A673 (cell line): ENCODE data around the gene CHID1. TPM values are rescaled to one million over a fixed set of nuclear protein-coding genes. Genes with fewer than 3 reads are reported as not detected.

Experiments
- BruUV-seq: library from RNA; stranded (reverse); fragments of 400-500 nt; replicated peaks from 2 replicates; lab custom pipeline; 2021; lab: Mats Ljungman, UMichigan
- CTCF ChIA-PET: fragments of 300-600 bp; sonication (Branson Sonifier 250); formaldehyde crosslinking; loops from one replicate; lab custom pipeline; 2022; ENCODE audit warnings: antibody characterized with exemption; lab: Charles Lee
- POLR2A ChIA-PET: fragments of 300-600 bp; sonication (Branson Sonifier 250); formaldehyde crosslinking; loops from one replicate; lab custom pipeline; 2022; ENCODE audit warnings: antibody characterized with exemption; ENCODE audit not compliant: low non-redundant PET; lab: Charles Lee
- DNase-seq: peaks from one replicate; pipeline ENCODE4 v3.0.0-alpha.2; 2015; ENCODE audit warnings: low spot score
- H3K27ac ChIP-seq: fragments of 200-600 bp; sonication (generic); 2 replicates; pipeline ENCODE4 v1.5.1; 2016; ENCODE audit warnings: mixed run types, low read depth, mild to moderate bottlenecking, mixed read lengths, antibody characterized with exemption, low read length; ENCODE audit not compliant: poor library complexity, severe bottlenecking
- H3K27me3 ChIP-seq: fragments of 200-600 bp; sonication (generic); replicated peaks from 2 replicates; pipeline ENCODE4 v1.6.1; 2017; ENCODE audit warnings: mixed run types, low read depth, mild to moderate bottlenecking, mixed read lengths, antibody characterized with exemption, low read length; ENCODE audit not compliant: insufficient read depth, poor library complexity
- H3K36me3 ChIP-seq: fragments of 200-600 bp; sonication (generic); 2 replicates; pipeline ENCODE4 v1.6.1; 2016; ENCODE audit warnings: mixed run types, mild to moderate bottlenecking, mixed read lengths, antibody characterized with exemption, low read length; ENCODE audit not compliant: insufficient read depth, poor library complexity, severe bottlenecking
- H3K4me1 ChIP-seq: fragments of 200-600 bp; sonication (generic); 2 replicates; pipeline ENCODE4 v1.6.1; 2017; ENCODE audit warnings: mixed run types, mild to moderate bottlenecking, mixed read lengths, antibody characterized with exemption, low read length; ENCODE audit not compliant: insufficient read depth, poor library complexity, severe bottlenecking
- H3K4me3 ChIP-seq: fragments of 200-600 bp; sonication (generic); 2 replicates; pipeline ENCODE4 v1.5.1; 2016; ENCODE audit warnings: low read depth, mixed run types, mild to moderate bottlenecking, mixed read lengths, low read length; ENCODE audit not compliant: poor library complexity, severe bottlenecking
- H3K9me3 ChIP-seq: fragments of 200-600 bp; sonication (generic); 2 replicates; pipeline ENCODE4 v1.6.1; 2016; ENCODE audit warnings: mixed run types, low read depth, mild to moderate bottlenecking, mixed read lengths, antibody characterized with exemption, low read length; ENCODE audit not compliant: poor library complexity, severe bottlenecking
- EZH2 ChIP-seq: fragments of 200-600 bp; sonication (generic); IDR thresholded peaks from 2 replicates; pipeline ENCODE4 v1.6.1; 2017; ENCODE audit warnings: borderline replicate concordance, low read depth, mild to moderate bottlenecking, mixed read lengths, antibody characterized with exemption, low read length; ENCODE audit not compliant: poor library complexity, severe bottlenecking
- intact Hi-C: fragments of 100-400 bp; cut with micrococcal nuclease; formaldehyde crosslinking; loops from one replicate; pipeline ENCODE4 v1.10.0; 2022; ENCODE audit not compliant: unreplicated experiment
- total RNA-seq: library from RNA; stranded (reverse); gene quantifications from 2 replicates; pipeline ENCODE4 v1.2.3, GENCODE V29; 2021
- TF ChIP-seq, protein P1 (sequence below): fragments of 300-800, 200-600 bp; sonication (generic); conservative IDR thresholded peaks from 2 replicates; pipeline ENCODE4 v1.5.1; 2017; ENCODE audit warnings: low read depth, mild to moderate bottlenecking, antibody characterized with exemption, low read length, moderate library complexity, mixed read lengths

The CHID1 gene
- total RNA-seq, 1 experiment from 2014 or later, result 105 TPM

GRCh38 chr11:845872-846495, 64.6 kb downstream of the CHID1 start:
- no peak for DNase-seq
- H3K9me3 ChIP-seq, result no peaks in the 10 kb centered on the region
- no peak overlapping the region for H3K4me3 ChIP-seq
- intact Hi-C loops, result no loop called here
- POLR2A ChIA-PET, result no interaction called here
- no peaks in the 10 kb centered on the region for H3K27me3 ChIP-seq
- BruUV-seq, result no TSS peak
- TF ChIP-seq, protein P1, sequence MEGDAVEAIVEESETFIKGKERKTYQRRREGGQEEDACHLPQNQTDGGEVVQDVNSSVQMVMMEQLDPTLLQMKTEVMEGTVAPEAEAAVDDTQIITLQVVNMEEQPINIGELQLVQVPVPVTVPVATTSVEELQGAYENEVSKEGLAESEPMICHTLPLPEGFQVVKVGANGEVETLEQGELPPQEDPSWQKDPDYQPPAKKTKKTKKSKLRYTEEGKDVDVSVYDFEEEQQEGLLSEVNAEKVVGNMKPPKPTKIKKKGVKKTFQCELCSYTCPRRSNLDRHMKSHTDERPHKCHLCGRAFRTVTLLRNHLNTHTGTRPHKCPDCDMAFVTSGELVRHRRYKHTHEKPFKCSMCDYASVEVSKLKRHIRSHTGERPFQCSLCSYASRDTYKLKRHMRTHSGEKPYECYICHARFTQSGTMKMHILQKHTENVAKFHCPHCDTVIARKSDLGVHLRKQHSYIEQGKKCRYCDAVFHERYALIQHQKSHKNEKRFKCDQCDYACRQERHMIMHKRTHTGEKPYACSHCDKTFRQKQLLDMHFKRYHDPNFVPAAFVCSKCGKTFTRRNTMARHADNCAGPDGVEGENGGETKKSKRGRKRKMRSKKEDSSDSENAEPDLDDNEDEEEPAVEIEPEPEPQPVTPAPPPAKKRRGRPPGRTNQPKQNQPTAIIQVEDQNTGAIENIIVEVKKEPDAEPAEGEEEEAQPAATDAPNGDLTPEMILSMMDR, result no peak
- H3K4me1 ChIP-seq, result peaks cover 30% of the 10 kb centered on the region
- no peaks in the 10 kb centered on the region for H3K36me3 ChIP-seq
- no peak overlapping the region for H3K27ac ChIP-seq
- CTCF ChIA-PET, result no interaction called here

DNA sequence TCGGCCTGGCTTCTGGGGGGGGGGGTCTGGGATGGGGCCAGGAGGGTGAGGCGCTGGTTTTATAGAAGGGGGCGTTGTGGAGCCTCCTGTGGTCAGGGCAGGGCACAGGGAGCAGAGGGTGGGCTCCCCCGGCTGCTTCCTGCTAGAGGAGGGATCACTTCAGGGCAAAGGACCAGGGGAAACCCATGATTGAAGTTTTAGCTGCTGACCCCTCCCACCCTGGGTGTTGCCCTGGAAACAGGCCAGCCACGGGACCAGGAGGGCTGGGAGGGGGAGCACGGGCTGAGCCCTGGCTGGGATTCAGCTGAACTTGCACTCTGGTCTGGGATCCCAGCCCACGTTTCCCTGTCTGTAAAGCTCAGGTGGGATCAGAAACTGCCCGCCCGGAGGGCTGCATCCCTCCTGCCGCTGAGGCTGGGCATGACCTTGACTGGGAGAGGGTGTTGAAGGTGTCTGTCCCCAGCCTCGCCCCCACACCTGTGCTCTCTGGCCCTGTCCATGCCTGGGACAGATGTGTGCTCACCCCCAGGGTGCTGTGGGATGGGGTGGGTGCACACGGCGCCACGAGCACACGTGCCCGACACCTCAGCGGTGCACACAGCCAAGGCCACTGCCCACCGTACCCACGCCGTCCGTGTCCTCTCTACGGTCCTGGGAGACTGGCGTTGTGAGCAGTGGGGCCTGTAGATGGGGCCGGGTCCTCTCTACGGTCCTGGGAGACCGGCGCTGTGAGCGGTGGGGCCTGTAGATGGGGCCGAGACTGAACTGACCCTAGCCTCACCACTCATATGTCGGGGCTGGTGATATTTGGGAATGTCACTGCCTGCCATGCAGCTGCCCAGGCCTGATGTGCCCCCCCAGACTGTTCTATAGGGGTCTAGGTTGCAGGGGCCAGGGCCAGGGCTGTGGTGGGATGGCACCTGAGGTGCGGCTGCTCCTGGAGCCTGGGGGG, 65.6 kb downstream of the CHID1 start:
- H3K4me3 ChIP-seq, result no peak overlapping the region
- no peaks in the 10 kb centered on the region for H3K27me3 ChIP-seq
- H3K4me1 ChIP-seq, result peaks cover 24% of the 10 kb centered on the region
- no peaks in the 10 kb centered on the region for H3K9me3 ChIP-seq
- intact Hi-C loops, result no loop called here
- no TSS peak for BruUV-seq
- peaks cover 2% of the 10 kb centered on the region for H3K36me3 ChIP-seq
- H3K27ac ChIP-seq, result no peak overlapping the region
- ChIA-PET POLR2A (no interaction called here), CTCF (no interaction called here)
- TF ChIP-seq, protein P1, result no peak
- no peak for TF ChIP-seq EZH2
- peak; percentile 55 for DNase-seq

- BruUV-seq, result no TSS peak
- TF ChIP-seq, protein P1, result no peak
- no peak for TF ChIP-seq EZH2
- H3K27ac ChIP-seq, result no peak overlapping the region
- H3K4me3 ChIP-seq, result peak overlapping the region; percentile 99
- H3K4me1 ChIP-seq, result peaks cover 21% of the 10 kb centered on the region
- H3K27me3 ChIP-seq, result no peaks in the 10 kb centered on the region
- intact Hi-C loops, result no loop called here
- ChIA-PET POLR2A (no interaction called here), CTCF (no interaction called here)
- no peaks in the 10 kb centered on the region for H3K9me3 ChIP-seq
- peak; percentile 68 for DNase-seq
- peaks cover 10% of the 10 kb centered on the region for H3K36me3 ChIP-seq
Measured at GRCh38 chr11:843818-844692, 66.6 kb downstream of the CHID1 start.
